Measurements from ENCODE around the gene IGSF9B.

- no peak for TF ChIP-seq POLR2A (IDR thresholded peaks at IDR 0.05)
- TF ChIP-seq, protein P1, sequence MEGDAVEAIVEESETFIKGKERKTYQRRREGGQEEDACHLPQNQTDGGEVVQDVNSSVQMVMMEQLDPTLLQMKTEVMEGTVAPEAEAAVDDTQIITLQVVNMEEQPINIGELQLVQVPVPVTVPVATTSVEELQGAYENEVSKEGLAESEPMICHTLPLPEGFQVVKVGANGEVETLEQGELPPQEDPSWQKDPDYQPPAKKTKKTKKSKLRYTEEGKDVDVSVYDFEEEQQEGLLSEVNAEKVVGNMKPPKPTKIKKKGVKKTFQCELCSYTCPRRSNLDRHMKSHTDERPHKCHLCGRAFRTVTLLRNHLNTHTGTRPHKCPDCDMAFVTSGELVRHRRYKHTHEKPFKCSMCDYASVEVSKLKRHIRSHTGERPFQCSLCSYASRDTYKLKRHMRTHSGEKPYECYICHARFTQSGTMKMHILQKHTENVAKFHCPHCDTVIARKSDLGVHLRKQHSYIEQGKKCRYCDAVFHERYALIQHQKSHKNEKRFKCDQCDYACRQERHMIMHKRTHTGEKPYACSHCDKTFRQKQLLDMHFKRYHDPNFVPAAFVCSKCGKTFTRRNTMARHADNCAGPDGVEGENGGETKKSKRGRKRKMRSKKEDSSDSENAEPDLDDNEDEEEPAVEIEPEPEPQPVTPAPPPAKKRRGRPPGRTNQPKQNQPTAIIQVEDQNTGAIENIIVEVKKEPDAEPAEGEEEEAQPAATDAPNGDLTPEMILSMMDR (IDR thresholded peaks at IDR 0.05) = no peak
These were observed 44.8 kb upstream of the IGSF9B start for GRCh38 chr11:134001596-134001995.

Data from lower leg skin (tissue), 3 donors.